K562 (cell line): Measurements from ENCODE around the gene TMEM129. TPM values are rescaled to one million over a fixed set of nuclear protein-coding genes. Genes with fewer than 3 reads are reported as not detected.

ENCODE experiments used
- CBFA2T2 ChIP-seq: fragments of 450-650 bp; conservative IDR thresholded peaks from 2 replicates; pipeline ENCODE4 v1.6.1; 2017; ENCODE audit warnings: mild to moderate bottlenecking
- CREB1 ChIP-seq, 2 experiments: sonication (generic) in 1 of 2; formaldehyde crosslinking in 1 of 2; IDR thresholded peaks; 2 replicates each; pipeline versions ENCODE4 v1.6.1 to v1.8.0; 2012 to 2022; ENCODE audit warnings: inconsistent platforms in 1 of 2, mild to moderate bottlenecking in 1 of 2, missing genetic modification reagents in 1 of 2, moderate library complexity in 1 of 2
- EZH2 ChIP-seq: IDR thresholded peaks from 2 replicates; pipeline ENCODE4 v1.6.1; 2012; ENCODE audit warnings: low read depth, mild to moderate bottlenecking, inconsistent platforms, low read length, borderline replicate concordance
- HIVEP1 ChIP-seq: fragments of 250-450 bp; sonication (Bioruptor Pico); IDR thresholded peaks from 2 replicates; pipeline ENCODE4 v1.4.0; 2020; ENCODE audit warnings: mild to moderate bottlenecking
- HLTF ChIP-seq: fragments of 450-650 bp; IDR thresholded peaks from 2 replicates; pipeline ENCODE4 v1.6.1; 2016
- MCM2 ChIP-seq: fragments of 450-650 bp; IDR thresholded peaks from 2 replicates; pipeline ENCODE4 v1.6.1; 2017; ENCODE audit warnings: low read depth, mild to moderate bottlenecking
- MTF1 ChIP-seq: fragments of 250-450 bp; sonication (Bioruptor Pico); IDR thresholded peaks from 2 replicates; pipeline ENCODE4 v1.9.0; 2021; ENCODE audit warnings: moderate library complexity, mild to moderate bottlenecking, inconsistent platforms, borderline replicate concordance
- NFYB ChIP-seq: IDR thresholded peaks from 2 replicates; pipeline ENCODE4 v1.6.1; 2011; ENCODE audit warnings: mild to moderate bottlenecking, moderate library complexity; ENCODE audit not compliant: insufficient read length; ENCODE audit errors: extremely low read depth
- SIRT6 ChIP-seq: IDR thresholded peaks from one replicate; pipeline ENCODE4 v1.6.1; 2012; ENCODE audit warnings: low read depth, mild to moderate bottlenecking, control low read depth, inconsistent platforms, low read length, moderate library complexity
- SMARCA4 ChIP-seq: fragments of 450-650 bp; IDR thresholded peaks from 2 replicates; pipeline ENCODE4 v1.6.1; 2016
- TBP ChIP-seq: optimal IDR thresholded peaks from 2 replicates; pipeline ENCODE3; 2011; ENCODE audit warnings: low read depth, low read length, improper control_type of control experiment
- ZNF140 ChIP-seq: fragments of 250-450 bp; sonication (Bioruptor Pico); IDR thresholded peaks from 2 replicates; pipeline ENCODE4 v1.8.0; 2021; ENCODE audit warnings: moderate library complexity, mild to moderate bottlenecking, inconsistent platforms
- polyA plus RNA-seq, 8 experiments: library from polyadenylated mRNA; depleted of rRNA in 4 of 8; stranded (reverse) in 5 of 8; unstranded in 3 of 8; fragments of >200 nt; fragmentation: Nextera tagmentation in 2 of 8; fragmentation: Illumina TruSeq in 1 of 8; extraction: Ambion mirVana in 2 of 8; extraction: Trizol in 1 of 8; gene quantifications; 2 replicates each; pipeline versions ENCODE4 v1.2.1 to v1.2.3, GENCODE V29; 2011 to 2014; ENCODE audit warnings: inconsistent platforms in 1 of 8, missing spikeins in 1 of 8
- total RNA-seq, 7 experiments: library from RNA; depleted of rRNA in 6 of 7; stranded (reverse); fragments of >200 nt in 6 of 7; fragmentation: Illumina TruSeq in 2 of 7; extraction: Trizol in 2 of 7; gene quantifications; 2 replicates each; pipeline versions ENCODE4 v1.2.1 to v1.2.3, GENCODE V29; 2011 to 2021; ENCODE audit warnings: low replicate concordance in 1 of 7
- TF ChIP-seq, protein P1 (sequence below), 2 experiments: fragments of 450-650 bp in 1 of 2; sonication (generic) in 1 of 2; formaldehyde crosslinking; conservative IDR thresholded peaks; 2 replicates each; pipeline versions ENCODE4 v1.4.0 to v1.8.1; 2020 to 2022; ENCODE audit warnings: mild to moderate bottlenecking in 1 of 2, missing genetic modification reagents in 1 of 2
- TF ChIP-seq, protein P2 (sequence below): fragments of 450-650 bp; formaldehyde crosslinking; IDR thresholded peaks from 2 replicates; pipeline ENCODE4 v1.4.0; 2022; ENCODE audit warnings: missing genetic modification characterization
- TF ChIP-seq, protein P3 (sequence below), 2 experiments: fragments of 450-650 bp in 1 of 2; sonication (generic) in 1 of 2; formaldehyde crosslinking in 1 of 2; IDR thresholded peaks; 2 replicates each; pipeline versions ENCODE4 v1.7.1 to v1.9.0; 2016 to 2022; ENCODE audit warnings: inconsistent platforms in 1 of 2, mild to moderate bottlenecking in 1 of 2, missing genetic modification reagents in 1 of 2

Gene TMEM129
- total and polyA plus RNA-seq, 9 of the 15 experiments (the other 6 are each of a cell fraction or from before 2014, with no cell fraction given), result 0.34 to 47.2 (median 18.8) TPM

DNA sequence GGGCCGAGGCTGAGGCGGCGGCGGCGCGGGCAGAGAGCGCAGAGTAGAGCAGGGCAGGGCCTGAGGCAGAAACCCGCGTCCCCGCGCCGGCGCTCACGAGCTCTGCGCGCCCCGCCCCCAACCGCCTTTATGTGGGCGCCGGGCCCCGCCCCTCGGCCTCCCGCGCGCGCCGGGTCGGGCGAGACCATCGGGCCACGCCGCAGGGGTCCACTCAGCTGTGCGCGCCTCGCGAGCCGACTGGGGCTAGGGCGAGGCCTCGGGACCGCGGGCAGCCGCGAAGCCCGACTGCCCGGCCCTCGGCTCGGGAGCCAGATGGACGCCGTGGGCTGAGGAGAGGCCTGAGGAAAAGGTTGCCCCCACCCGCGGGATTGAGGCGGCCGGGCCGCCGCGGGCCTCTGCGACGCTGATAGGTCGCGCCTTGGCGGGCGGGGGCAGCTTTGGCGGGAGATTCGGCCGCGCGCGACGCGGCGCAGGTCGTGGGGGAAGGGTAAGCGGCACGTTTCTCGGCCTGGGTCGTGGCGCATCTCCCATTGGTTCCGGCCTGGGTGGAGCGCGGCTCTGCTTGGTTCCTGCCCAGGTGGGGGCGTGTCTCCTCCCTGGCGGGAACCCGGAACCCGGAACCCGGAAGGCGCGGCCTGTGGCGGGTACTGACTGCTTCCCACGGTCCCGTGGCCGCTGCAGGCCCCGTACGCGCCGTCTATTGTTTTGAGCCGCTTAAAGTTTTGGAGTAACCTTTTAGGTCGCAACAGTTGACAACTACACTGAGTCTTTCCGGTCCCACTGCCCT lies 8.7 kb downstream of the TMEM129 start, which contains the start of gene SLBP (continued):
- TF ChIP-seq, protein P1, sequence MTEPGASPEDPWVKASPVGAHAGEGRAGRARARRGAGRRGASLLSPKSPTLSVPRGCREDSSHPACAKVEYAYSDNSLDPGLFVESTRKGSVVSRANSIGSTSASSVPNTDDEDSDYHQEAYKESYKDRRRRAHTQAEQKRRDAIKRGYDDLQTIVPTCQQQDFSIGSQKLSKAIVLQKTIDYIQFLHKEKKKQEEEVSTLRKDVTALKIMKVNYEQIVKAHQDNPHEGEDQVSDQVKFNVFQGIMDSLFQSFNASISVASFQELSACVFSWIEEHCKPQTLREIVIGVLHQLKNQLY (CRISPR knock-in tag; conservative IDR thresholded peaks at IDR 0.05), result peak in 1 of 2 experiments; percentile 88; a peak in 2 of 4 replicates
- TF ChIP-seq, protein P2, sequence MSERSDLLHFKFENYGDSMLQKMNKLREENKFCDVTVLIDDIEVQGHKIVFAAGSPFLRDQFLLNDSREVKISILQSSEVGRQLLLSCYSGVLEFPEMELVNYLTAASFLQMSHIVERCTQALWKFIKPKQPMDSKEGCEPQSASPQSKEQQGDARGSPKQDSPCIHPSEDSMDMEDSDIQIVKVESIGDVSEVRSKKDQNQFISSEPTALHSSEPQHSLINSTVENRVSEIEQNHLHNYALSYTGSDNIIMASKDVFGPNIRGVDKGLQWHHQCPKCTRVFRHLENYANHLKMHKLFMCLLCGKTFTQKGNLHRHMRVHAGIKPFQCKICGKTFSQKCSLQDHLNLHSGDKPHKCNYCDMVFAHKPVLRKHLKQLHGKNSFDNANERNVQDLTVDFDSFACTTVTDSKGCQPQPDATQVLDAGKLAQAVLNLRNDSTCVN, result no peak
- no peak for TF ChIP-seq ZNF140
- TF ChIP-seq CREB1 (IDR thresholded peaks at IDR 0.05), result peak; percentile 71; the same call in 1 of the 2 replicates
- peak; percentile 86; the same call in 1 of the 2 replicates for TF ChIP-seq CREB1 (CRISPR knock-in tag; IDR thresholded peaks at IDR 0.05)
- no peak for TF ChIP-seq MTF1
- peak; percentile 97 for TF ChIP-seq TBP
- TF ChIP-seq SMARCA4, result no peak
- TF ChIP-seq MCM2, result no peak
- TF ChIP-seq CBFA2T2, result no peak
- no peak for TF ChIP-seq HIVEP1
- TF ChIP-seq NFYB, result peak; percentile 72
- TF ChIP-seq, protein P3, sequence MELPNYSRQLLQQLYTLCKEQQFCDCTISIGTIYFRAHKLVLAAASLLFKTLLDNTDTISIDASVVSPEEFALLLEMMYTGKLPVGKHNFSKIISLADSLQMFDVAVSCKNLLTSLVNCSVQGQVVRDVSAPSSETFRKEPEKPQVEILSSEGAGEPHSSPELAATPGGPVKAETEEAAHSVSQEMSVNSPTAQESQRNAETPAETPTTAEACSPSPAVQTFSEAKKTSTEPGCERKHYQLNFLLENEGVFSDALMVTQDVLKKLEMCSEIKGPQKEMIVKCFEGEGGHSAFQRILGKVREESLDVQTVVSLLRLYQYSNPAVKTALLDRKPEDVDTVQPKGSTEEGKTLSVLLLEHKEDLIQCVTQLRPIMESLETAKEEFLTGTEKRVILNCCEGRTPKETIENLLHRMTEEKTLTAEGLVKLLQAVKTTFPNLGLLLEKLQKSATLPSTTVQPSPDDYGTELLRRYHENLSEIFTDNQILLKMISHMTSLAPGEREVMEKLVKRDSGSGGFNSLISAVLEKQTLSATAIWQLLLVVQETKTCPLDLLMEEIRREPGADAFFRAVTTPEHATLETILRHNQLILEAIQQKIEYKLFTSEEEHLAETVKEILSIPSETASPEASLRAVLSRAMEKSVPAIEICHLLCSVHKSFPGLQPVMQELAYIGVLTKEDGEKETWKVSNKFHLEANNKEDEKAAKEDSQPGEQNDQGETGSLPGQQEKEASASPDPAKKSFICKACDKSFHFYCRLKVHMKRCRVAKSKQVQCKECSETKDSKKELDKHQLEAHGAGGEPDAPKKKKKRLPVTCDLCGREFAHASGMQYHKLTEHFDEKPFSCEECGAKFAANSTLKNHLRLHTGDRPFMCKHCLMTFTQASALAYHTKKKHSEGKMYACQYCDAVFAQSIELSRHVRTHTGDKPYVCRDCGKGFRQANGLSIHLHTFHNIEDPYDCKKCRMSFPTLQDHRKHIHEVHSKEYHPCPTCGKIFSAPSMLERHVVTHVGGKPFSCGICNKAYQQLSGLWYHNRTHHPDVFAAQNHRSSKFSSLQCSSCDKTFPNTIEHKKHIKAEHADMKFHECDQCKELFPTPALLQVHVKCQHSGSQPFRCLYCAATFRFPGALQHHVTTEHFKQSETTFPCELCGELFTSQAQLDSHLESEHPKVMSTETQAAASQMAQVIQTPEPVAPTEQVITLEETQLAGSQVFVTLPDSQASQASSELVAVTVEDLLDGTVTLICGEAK (IDR thresholded peaks at IDR 0.05), result peak; percentile 69
- TF ChIP-seq, protein P3 (CRISPR knock-in tag; IDR thresholded peaks at IDR 0.05), result no peak
- no peak for TF ChIP-seq HLTF
- no peak for TF ChIP-seq EZH2
- no peak for TF ChIP-seq SIRT6
